Body of pancreas (tissue), 4 donors: ENCODE results near the gene MRRF. TPM values are rescaled to one million over a fixed set of nuclear protein-coding genes. Genes with fewer than 3 reads are reported as not detected.
A peak's percentile ranks its signal among the peaks of the same experiment; 100 is the strongest.

Experiments used
- ATAC-seq: fragments of 150-250 bp; one replicate; pipeline ENCODE4 v1.9.1; 2016
- DNase-seq, 4 donors: peaks; one replicate each; pipeline ENCODE4 v3.0.0-alpha.2; 2019
- H3K27ac ChIP-seq, 4 donors: fragments of 200-600 bp; sonication (generic); 1 replicate in 3 of 4; 2 replicates in 1 of 4; pipeline versions ENCODE4 v1.5.1 to v1.6.1; 2016 to 2019; ENCODE audit warnings: mild to moderate bottlenecking in 1 of 4, mixed read lengths in 1 of 4, moderate library complexity in 1 of 4
- H3K27me3 ChIP-seq, 2 donors: fragments of 200-600 bp; sonication (generic); one replicate each; pipeline ENCODE4 v1.6.0; 2016; ENCODE audit warnings: mild to moderate bottlenecking in 1 of 2
- H3K36me3 ChIP-seq, 2 donors: fragments of 200-600 bp; sonication (generic); replicated peaks in 1 of 2; 2 replicates each; pipeline ENCODE4 v1.5.1; 2016; ENCODE audit warnings: low read depth in 2 of 2; ENCODE audit not compliant: insufficient read depth in 1 of 2
- H3K4me1 ChIP-seq: fragments of 200-600 bp; sonication (generic); one replicate; pipeline ENCODE4 v1.6.0; 2016
- H3K4me3 ChIP-seq, 2 donors: fragments of 200-600 bp; sonication (generic); 1 replicate in 1 of 2; 2 replicates in 1 of 2; pipeline ENCODE4 v1.5.1; 2016 to 2019
- H3K9me3 ChIP-seq, 3 donors: fragments of 200-600 bp; sonication (generic); 1 replicate in 2 of 3; 2 replicates in 1 of 3; pipeline ENCODE4 v1.5.1; 2016
- POLR2A ChIP-seq, 3 donors: fragments of 450-650 bp; IDR thresholded peaks; one replicate each; pipeline ENCODE4 v1.6.1; 2016; ENCODE audit warnings: antibody characterized with exemption in 3 of 3, mild to moderate bottlenecking in 2 of 3
- WGBS, 2 donors: methylation state at CpG; one replicate each; pipeline ENCODE4 v1.1.5; 2017; 5-methylcytosine and 5-hydroxymethylcytosine counted together
- intact Hi-C: fragments of 100-400 bp; cut with DNase I; formaldehyde crosslinking; loops from one replicate; pipeline ENCODE4 v1.15.1; 2023
- total RNA-seq, 2 donors: library from RNA; depleted of rRNA; stranded (reverse); fragments of >200 nt; gene quantifications; one replicate each; pipeline ENCODE4 v1.1.0, GENCODE V29; 2016
- TF ChIP-seq, protein P1 (sequence below), 7 experiments: fragments of 450-650 bp in 4 of 7; fragments of 200-600 bp in 3 of 7; sonication (generic) in 3 of 7; IDR thresholded peaks; one replicate each; pipeline ENCODE4 v1.5.1; 2016 to 2019; ENCODE audit warnings: antibody characterized with exemption in 7 of 7

MRRF gene
- total RNA-seq, 2 donors from 2014 or later = 11.9 to 13.5 TPM

DNA sequence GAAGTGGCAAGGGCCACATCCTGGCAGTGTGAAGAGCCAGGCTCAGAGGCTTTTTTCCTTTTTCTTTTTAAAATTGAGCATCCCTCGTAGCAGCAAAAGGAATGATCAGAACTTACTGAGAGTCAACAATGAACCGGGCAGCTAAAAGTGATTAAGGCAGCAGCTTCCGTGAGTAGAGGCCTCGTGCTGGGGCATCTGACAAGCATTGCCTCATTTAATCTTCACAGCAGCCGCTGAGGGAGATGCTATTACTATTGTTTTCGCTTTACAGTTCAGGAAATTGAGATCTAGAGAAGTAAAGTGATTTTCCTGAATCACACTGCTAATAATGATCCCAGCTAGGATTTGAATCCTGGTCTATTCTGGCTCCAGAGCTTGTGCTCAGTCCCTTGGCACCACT is 75.5 kb downstream of the MRRF start:
- TF ChIP-seq POLR2A (IDR thresholded peaks at IDR 0.05) = no peak
- TF ChIP-seq, protein P1, sequence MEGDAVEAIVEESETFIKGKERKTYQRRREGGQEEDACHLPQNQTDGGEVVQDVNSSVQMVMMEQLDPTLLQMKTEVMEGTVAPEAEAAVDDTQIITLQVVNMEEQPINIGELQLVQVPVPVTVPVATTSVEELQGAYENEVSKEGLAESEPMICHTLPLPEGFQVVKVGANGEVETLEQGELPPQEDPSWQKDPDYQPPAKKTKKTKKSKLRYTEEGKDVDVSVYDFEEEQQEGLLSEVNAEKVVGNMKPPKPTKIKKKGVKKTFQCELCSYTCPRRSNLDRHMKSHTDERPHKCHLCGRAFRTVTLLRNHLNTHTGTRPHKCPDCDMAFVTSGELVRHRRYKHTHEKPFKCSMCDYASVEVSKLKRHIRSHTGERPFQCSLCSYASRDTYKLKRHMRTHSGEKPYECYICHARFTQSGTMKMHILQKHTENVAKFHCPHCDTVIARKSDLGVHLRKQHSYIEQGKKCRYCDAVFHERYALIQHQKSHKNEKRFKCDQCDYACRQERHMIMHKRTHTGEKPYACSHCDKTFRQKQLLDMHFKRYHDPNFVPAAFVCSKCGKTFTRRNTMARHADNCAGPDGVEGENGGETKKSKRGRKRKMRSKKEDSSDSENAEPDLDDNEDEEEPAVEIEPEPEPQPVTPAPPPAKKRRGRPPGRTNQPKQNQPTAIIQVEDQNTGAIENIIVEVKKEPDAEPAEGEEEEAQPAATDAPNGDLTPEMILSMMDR (IDR thresholded peaks at IDR 0.05) = no peak

DNA sequence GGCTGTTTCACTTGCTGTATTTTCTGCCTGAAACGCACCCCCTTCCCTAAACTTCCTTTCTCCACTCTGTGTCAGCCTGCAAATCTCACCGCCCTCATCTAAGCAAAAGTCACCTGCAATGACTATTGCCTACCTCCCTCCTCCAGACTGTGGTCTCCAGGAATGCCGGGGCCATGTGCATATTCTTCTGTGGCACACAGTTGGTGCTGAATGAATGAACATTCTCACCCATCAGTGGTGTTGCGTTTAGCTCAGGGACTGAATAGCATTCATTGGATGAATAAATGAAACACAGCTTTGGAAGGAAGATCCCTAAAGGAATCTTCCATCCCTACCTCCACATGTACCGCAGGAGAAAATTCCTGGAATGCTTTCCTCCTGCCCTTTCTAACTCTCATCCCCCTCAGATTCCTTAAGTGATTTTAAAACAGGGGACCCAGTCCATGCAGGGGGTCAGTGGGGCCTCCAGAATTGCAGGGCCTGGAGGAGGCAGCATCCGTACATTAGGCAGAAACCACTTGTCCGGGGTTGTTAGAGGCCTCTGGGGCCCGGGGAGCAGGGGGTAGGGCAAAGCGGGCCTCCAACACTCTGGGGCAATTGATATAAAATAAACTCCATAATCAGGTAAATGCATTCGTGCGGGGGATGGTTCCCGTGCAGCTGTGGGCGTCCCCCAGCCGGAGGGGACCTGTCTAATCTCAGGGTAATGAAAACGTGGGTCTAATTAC is 77.8 kb downstream of the MRRF start:
- H3K9me3 ChIP-seq = no peaks in the 10 kb centered on the region
- H3K4me3 ChIP-seq = no peak overlapping the region
- DNase-seq = no peak
- no peaks in the 10 kb centered on the region for H3K36me3 ChIP-seq
- H3K4me1 ChIP-seq = peaks cover 12% of the 10 kb centered on the region
- peaks cover 0 to 3% of the 10 kb centered on the region in 2 donors for H3K27me3 ChIP-seq
- intact Hi-C loops = no loop called here
- ATAC-seq = no peak
- 73 to 78% methylated on average over 15 of the region's 15 CpGs for WGBS, 2 donors
- TF ChIP-seq, protein P1 (IDR thresholded peaks at IDR 0.05) = no peak
- no peak for TF ChIP-seq POLR2A (IDR thresholded peaks at IDR 0.05)
- no peak overlapping the region for H3K27ac ChIP-seq

More for the DNA sequence above, 75.5 kb downstream of the MRRF start:
- WGBS, 2 donors = 50 to 59% methylated on average over 6 of the region's 6 CpGs
- Histone ChIP-seq H3K9me3 (no peaks in the 10 kb centered on the region), H3K4me1 (no peaks in the 10 kb centered on the region), H3K27me3 (no peaks in the 10 kb centered on the region), H3K27ac (no peak overlapping the region), H3K4me3 (no peak overlapping the region), H3K36me3 (no peaks in the 10 kb centered on the region)
- DNase-seq (no peak), ATAC-seq (no peak)
- intact Hi-C loops = no loop called here

DNA sequence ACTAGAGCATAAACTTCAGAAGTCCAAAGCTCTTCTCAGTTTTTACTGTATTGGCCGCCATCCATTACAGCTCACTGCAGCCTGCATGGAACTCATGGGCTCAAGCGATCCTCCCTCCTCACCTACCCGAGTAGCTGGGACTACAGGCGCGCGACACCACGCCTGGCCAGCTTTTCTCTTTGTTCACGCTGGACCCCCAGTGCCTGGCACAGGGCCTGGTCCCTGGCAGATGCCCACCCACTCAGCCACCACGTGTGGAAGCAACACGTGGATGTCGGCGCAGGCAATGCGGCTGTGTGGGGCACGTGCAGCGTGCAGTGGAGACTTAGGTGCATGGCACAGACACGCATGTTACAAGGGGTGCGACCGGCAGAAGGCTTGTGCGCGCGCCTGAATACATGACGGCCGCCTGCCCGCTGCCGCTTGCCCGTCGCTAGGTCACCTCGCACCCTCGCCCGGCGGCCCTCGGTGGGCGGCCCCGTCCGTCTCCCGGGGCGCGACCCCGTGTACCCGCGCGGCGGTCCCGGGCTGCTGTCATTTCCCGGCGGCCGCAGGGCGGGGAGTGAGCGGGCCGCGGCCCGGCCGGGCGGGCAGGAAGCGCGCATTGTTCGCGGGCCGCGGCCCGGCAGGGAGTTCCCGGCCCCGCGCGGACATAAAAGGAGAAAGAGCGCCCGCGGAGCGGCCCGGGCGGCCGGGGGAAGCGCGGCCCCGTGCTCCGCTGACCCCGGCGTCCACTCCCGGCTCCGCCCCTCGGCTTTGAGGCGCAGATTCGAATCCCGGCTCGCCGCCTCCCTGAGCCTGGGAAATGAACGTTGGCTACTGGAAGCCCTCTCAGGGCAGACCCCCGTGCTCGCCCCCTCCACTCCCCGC is 82.0 kb downstream of the MRRF start:
- Histone ChIP-seq H3K9me3 (no peaks in the 10 kb centered on the region), H3K36me3 (no peaks in the 10 kb centered on the region), H3K4me3 (peak overlapping the region in 1 of 2 donors; percentile 8), H3K4me1 (peaks cover 15% of the 10 kb centered on the region), H3K27ac (peak overlapping the region in 2 of 4 donors; percentile 19 to 49), H3K27me3 (peaks cover 0 to 5% of the 10 kb centered on the region in 2 donors)
- no peak for TF ChIP-seq POLR2A (IDR thresholded peaks at IDR 0.05)
- TF ChIP-seq, protein P1 (IDR thresholded peaks at IDR 0.05) = no peak
- intact Hi-C loops = no loop called here
- 10 to 20% methylated on average over 22 to 81 of the region's 90 CpGs for WGBS, 2 donors
- DNase-seq = peak; percentile 22 to 48 (median 32)
- ATAC-seq = peak; percentile 67

DNA sequence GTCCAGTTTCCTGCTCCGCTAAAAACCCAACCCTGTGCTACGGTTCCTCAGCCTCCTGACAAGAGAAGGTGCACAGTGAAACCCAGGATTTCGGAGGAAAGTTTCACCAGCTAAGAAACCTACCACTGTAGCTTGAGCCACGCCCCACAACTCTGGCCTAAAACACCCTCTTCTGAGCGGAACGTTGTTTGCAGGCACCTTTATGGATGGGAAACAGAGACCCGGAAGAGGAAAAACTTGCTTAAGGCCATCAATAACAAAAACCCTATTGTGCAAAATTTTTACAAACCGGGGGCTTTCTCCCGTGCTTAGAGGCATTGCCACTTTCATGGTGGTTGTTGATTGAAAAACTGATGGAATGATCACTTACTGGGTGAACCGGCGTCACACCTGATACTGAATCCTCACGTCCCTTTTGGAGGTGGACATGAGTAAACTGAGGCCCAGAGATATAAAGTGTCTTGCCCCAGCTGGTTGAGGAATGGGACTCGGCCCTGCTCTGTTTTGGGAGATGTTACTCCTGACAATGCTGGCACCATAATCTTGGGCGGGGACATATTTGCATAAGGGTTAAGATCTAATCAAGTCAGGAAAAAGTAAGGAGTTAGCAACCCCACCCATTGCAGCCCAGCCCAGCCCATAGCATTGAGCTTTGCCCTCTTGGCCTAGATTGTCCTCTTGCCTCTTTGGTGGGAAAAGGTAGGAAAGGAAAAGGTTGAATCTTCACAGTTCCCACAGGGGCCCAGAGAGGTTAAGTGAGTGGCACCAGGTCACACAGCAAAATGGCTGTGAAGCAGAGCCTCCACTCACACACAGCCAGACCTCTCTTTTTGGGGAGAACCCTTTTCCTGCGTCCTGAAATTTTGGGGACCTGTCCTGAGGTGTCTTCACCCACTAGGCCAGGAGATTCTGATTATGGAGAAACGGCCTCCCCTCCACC is 82.9 kb downstream of the MRRF start:
- Histone ChIP-seq H3K9me3 (no peaks in the 10 kb centered on the region), H3K27ac (peak overlapping the region in 2 of 4 donors; percentile 19 to 49), H3K4me1 (peaks cover 15% of the 10 kb centered on the region), H3K27me3 (peaks cover 0 to 5% of the 10 kb centered on the region in 2 donors), H3K36me3 (no peaks in the 10 kb centered on the region), H3K4me3 (peak overlapping the region in 1 of 2 donors; percentile 8)
- TF ChIP-seq, protein P1 (IDR thresholded peaks at IDR 0.05) = no peak
- no peak for TF ChIP-seq POLR2A (IDR thresholded peaks at IDR 0.05)
- 36 to 45% methylated on average over 16 of the region's 16 CpGs for WGBS, 2 donors
- DNase-seq (peak in 2 of 4 donors; percentile 21 to 32), ATAC-seq (peak; percentile 19)
- intact Hi-C loops = no loop called here
